HG02852 (cell line): ENCODE measurements around the gene KCNIP4.

Experiments
- ATAC-seq: cut with Tn5 transposase; IDR thresholded peaks from one replicate; pipeline ENCODE4 v1.9.1; 2021; ENCODE audit warnings: mild to moderate bottlenecking, moderate library complexity; ENCODE audit not compliant: unreplicated experiment

KCNIP4 gene

DNA sequence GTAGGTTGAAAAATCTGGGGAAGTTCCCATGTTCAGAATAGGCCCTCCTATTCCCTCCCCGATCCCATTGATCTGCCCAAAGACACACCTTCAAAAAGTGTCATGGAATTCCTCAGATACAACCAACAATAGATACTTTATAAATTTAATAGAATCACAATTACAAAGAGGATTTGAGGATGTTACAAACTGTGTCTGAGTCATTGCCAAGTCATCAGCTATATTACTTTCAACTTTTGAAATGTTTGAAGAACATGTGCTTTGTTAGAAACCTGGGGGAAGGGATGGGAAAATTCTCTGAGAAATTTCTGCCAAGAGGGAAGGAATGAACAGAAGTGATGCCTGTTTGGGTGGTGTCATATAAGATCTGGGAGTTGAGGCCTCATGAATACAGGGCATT is 46.7 kb downstream of the KCNIP4 start:
- ATAC-seq = no peak

DNA sequence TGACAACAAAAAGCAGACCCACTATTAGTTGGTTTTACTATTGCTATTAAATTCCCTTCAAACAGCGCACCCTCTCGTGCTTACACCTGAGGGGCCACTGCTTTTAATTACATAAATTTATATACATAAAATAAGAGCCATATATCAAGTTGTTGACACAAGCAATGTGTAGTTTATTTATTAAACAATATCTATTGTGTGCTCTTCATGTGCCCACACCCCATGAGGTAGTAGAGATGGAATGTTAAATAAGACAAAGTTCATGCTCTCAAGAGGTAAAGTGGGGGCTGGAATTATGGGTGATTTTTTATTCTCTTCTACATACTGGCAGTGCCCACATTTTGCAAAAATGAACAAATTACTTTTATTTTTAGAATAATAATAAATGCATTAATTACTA is 47.3 kb downstream of the KCNIP4 start:
- no peak for ATAC-seq

DNA sequence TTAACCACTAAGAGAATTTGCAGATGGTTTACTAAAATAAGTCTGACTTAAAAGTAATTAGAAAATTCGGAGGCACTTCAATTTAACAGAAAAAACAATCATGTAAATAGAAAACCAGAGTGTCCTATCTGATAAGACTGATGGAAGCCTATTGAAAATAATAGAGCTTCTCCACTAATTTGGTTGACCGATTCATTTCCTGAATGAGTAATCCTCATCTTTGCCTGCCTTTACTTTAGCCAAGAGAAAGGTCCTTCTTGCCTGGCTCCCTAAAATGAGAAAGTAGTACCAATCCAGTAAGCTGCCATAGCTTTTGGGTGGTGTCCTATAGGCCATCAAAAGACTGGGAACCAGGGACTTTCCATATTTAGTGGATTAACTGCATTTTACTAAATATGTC is 48.4 kb downstream of the KCNIP4 start:
- ATAC-seq = no peak

DNA sequence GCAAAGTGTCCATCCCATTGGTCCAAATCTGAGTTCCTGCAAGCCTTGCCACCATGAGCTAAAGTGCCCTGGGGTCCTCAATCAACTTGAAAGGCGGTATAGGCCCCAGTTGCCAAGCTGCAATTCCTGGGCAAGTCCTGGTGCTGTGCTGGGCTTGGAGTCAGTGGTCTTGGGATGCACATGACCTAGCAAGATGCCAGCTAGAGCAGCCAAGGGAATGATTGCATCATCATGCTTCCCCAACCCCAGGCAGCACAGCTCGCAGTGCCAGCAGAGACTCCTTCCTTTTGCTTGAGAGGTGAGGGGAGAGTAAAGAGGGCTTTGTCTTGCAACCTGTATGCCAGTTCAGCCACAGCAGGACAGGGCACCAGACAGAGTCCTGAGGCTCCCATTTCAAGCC is 50.5 kb downstream of the KCNIP4 start:
- no peak for ATAC-seq

DNA sequence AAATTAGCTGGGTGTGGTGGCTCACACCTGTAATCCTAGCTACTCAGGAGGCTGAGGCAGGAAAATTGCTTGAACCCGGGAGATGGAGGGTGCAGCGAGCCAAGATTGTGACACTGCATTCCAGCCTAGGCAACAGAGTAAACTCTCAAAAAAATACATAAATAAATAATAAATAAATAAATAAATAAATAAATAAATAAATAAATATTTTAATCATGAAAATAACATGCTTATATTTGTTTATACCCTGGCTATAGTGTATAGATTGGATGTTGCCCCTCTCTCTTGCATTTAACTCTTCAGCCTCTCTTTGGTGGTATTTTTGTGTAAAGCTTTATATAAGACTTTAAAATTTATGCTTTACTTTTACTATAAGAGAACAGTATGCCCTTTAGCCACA is 51.8 kb downstream of the KCNIP4 start:
- no peak for ATAC-seq

DNA sequence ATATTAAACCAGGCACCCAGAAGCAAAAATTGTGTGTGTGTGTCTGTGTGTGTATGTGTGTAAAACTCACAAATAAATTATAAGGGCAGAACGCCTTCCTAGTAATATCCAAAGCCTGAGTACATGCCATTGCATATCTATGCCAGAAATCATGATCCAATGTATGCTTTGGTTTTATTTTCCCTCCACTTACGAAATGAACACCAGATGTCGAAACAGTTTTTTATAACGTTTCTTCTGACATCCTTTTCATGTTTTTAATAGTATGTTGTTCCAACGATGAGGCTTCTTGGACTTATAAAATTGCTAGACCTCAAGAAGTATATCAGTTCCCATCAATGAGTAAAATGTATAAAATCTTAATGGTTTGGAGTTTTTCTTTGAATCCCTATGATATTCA is 55.4 kb downstream of the KCNIP4 start:
- no peak for ATAC-seq

DNA sequence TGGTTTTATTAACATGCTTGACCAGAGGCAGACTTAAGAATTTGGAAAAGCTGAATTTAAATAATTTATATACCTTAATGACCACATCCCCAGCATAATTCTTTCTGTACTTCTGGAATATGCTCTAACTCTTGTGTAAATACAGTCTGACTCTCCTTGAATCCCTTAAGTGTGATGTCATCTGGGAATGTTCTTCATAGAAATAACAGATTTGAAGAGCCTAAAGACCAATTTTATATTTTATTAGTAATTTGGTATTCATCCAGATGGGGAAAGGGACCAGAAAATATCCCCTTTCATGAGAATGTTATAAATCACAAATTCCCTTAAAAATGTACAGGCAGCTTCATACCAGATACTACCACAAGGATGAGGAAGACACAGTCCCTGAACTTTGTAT is 58.3 kb downstream of the KCNIP4 start:
- ATAC-seq = no peak

DNA sequence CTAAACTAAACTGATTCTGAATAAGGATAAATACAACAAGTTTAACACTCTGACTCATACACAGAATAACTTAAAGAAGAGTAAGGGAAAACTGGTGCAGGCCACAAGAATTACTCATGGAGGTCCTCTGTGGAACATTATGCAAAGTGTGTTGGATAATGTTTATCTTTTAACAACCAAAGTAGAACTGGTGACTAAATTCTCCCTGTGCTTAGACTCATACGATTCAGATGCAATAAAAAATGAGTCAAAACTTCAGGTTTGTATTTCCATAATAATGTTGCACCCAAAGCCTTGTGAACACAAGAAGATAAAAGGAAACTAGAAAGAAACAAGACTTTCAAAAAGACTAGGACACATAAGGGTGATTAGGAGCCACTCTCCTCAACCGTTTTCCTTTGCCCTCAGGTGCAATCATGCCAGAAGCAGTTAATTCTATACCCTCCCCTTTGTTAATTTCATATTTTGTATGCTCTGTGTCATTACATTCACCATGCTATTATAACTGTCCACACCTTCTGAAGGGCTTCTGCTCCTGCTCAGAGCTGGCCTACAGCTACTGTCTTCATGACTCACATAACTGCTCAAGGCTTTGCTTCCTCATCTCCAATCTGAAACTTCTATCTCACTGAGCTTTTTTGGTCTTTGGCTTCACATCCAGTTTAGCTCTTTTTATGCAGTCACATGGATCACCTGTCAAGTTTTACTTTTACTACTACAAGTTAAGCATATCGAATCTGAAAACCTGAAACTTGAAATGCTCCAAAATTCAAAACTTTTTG is 60.2 kb downstream of the KCNIP4 start:
- ATAC-seq = no peak

DNA sequence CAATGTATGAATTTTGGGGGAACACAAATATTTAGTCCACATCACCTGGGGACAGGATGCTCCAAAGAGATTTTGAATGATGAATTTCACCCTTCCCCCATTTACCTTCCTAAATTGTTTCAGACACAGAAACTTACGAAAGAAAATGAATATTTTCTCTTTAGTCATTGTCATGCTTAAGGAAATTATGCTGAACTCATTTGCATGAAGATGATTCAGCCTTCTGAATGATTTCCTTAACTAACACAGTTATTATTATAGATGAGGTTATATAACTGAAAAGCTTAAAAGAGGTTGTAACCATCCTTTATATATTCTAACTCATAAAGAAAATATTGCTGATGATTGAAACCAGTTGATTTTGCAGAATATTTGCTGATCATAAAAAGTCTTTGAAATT is 61.1 kb downstream of the KCNIP4 start:
- ATAC-seq = no peak

DNA sequence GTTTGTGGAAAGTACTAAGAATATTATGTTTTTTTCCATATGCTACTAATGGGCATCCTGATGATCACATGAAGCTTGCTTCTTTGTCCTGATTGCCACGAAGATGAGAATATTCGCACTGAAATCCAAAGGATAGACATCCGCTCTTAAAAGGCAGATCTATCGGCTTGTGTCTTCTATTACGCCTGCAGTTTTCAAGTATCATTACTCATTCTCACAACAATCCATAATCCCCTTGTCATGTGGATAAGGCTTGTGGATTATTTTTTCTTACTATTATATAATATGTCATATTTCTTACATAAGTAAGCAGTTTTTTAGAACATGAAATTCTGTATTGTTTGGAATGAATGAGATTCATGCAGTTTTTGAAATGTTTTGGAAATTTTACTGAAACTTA is 62.8 kb downstream of the KCNIP4 start:
- no peak for ATAC-seq

DNA sequence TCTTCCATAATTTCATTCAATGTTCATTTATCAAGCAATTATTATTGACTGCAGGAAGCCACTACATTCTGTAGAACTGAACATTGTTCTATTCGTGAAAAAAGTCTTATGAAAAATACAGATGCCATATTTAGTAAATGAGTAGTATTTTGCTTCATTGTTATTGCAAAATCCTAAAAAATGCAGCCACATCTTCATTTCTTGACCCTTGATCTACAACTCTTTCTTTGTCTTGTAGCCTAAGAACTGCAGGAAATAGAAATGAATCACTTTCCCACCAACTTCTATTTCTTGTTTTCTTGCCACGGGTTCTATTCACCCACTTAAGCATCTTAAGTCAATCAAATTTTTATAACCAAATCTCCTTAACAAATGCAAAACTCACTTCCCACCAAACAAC is 63.3 kb downstream of the KCNIP4 start:
- ATAC-seq = no peak

DNA sequence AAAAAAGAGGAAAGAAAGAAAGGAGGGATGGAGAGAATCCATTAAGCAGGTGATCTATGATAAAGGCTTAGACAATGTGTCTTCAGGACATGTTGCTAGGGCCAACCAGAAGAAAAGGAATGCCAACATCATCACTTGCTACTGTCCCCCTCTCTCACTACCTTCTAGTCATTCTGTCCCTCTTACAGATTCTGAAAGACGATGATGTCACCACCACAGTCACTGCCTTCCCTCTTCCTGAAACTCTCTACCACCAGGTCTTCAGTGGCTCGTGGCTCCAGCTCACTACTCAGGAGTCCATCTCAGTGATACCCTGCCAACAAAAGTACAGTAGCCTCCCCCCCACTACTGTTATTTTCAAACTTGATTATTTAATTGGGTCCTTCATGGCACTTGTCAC is 64.0 kb downstream of the KCNIP4 start:
- no peak for ATAC-seq

DNA sequence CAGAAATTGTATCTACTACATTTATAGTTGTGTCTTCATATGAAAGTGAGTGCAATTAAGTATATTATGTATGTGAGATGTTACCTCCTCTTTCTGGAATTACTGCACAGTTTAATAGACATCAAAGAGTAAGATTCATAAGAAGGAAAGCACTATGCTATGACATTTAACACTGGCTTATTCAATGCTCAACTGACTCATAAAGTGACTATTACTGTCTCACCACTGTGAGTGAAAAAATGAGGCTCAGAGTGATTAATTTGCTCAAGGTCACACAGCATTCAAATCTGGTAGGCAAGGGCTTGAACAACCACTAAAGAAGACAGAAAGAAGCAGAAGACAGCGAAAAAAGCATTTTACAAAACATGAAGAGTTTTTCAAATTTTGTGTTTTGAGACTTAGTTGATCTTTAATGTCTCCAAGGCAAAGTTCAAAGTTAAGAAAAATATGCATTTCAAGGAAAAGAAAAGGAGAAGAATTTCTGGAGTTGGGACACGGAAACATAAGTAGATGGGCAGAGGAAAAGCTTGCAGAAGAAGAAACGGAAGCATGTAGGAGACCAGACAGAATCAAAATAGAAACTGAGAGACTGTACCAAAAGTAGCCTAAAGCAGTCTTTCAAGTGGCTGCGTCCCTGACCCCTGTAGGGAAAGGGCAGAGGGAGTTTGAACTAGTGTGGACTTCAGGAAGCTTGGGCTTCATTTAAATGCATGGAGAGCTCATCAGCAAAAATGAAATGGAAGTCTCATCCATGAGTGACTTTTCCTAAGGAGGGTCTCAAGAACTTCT is 66.3 kb downstream of the KCNIP4 start:
- ATAC-seq = no peak

DNA sequence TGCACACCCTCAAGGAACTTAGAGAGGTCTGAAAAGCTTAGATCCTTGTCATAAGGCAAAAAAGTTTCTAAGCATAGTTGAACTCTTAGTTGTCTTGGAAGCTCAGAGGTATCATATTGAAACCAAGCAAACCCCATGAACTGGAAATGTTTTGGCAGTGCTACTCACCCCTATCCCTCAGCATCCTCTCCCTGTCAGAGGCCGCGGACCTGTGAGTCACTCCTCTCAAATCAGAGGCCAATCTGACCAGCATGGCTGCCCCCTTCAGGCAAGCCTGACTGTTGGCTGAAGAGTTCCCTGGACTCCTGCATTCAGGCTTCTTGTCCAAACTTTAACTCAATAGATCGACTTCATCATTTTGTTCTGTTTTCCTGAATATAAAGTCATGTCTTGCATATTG is 69.4 kb downstream of the KCNIP4 start:
- no peak for ATAC-seq

DNA sequence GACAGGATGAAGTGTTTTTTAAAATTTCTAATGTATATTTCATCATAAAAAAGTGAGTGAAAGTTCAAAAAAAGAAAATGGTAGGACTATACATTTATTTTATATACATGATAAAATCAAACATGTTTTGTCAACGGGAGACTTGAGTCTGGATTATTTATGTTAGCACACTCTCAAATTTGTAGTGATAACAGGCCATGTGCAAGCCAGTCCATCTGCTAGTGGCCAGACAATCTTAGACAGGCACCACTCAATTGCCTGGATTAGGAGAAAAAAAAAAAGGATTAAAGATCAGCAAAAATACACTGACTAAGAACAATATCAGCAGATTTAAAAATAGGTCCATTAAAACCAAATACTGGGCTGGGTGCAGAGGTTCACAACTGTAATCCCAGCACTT is 71.9 kb downstream of the KCNIP4 start:
- no peak for ATAC-seq

DNA sequence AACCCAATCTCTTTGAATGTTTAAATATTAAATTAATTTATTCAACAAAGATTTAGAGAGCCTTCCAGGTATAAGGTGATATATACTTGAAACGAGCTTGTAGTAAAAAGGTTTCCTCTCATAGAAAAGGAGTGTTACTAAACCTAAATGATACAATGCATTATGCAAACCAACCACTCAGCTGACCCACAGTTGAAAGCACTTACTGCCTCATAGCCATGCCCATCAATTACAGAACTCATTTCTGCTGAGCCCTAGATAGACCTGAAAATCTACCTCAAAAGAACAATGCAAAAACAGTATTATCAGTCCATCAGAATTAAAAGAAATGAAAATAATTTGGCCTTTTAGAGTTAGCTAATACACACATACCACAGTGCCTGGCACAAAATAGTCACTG is 75.4 kb downstream of the KCNIP4 start:
- no peak for ATAC-seq

DNA sequence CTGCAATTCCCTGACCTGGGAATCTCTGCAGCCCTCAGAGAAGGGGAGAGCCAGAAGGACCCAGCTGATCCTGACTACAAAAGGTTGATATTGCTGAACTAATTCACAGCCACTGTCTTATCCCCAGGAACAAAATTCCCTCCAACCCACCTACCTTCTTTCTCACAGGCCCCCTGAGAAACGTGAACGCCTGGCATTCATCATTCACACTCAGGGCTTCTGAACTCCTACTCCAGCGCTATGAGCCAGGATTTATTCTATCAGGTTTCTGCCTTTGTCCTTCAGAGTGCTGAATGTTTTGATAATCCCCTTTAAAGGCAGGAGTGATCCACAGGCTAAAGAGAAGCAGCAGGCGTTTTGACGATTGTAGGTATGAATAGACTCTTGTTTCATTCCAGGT is 76.5 kb downstream of the KCNIP4 start:
- ATAC-seq = no peak

DNA sequence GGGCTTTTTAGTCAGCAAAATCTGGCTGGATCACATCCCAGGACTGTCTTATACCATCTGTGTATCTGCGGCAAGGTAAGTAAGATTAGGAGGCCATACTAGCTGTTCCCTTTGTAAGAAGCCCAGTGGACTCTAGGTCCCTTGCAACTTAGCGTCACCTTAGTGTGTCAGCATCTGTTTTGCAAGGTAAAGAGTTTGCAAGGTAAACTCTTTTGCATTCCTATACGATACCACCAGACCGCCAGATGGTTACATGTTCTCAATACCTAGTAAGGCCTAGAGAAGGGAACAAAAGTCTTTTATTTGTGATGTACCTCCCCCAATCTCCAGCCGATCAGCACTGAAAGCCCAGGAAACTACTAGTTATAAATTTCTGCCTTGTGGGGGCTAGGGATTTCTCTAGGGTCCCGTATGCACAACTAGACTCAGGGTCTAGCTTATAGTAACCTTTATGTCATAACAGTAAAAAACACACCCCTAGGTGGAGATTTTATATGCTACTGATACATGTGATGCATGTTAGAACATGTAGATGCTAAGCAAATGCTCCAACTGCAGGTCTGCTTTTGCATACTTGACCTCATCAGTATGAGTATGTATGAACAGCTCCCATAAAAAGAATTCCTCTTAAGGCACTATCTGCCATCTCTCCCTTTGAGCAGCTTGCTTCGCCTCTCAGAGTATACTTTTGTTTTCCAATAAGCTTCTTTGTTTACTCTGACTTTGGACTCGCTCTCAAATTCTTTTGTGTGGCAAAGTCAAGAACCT is 78.4 kb downstream of the KCNIP4 start:
- no peak for ATAC-seq

DNA sequence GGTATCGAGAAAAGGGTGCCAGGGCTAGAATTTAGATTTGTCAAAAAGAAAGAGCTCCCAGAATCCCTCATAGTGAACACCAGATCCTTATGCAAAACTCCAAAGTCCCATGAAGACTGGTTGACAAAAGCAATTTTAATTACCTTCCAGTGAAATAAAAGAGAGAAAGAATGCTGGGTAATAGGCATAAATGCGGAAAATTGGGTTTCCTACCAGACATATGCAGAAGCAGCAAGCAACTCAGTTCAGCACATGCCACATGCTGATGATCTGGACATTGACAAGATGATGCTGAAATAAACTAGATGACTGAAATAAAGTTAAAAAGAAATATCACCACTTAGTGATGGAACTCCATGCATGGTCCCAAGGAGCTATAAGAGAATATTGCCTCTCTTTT is 83.9 kb downstream of the KCNIP4 start:
- no peak for ATAC-seq

DNA sequence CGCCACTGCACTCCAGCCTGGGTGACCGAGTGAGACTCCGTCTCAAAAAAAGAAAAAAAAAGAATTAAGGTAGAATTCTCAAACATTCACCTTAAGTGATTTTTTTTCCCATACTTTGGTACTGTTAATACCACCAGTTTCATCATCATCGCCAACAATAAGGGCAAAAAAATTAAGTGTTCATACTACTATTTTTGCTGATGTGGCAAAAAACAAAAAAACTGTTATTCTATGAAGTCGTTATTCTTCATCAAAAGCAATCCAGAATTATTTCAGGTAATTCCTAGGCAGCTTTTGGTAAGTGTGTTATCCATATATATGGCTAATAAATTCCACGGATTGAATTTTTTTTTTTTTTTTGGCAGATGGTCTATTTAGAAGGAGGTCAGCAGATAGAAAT is 85.7 kb downstream of the KCNIP4 start:
- ATAC-seq = no peak

DNA sequence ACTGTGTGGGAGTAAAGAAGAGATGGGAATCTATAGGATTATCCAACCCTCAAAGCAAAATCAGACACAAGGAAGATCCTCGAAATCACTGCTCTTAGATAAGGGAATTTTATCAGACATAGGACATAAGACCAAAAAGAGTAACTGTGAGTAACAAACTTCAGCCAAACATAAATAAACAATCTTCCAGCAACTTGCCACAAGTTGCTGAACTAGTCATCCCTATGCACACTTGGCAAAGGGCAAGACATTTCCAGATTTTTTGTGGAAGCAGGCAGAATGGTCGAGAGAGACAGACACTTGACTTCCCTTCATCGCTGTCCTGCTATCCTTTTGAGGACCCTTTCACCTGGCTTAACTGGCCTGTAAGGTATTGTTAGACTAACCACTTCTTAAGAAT is 89.6 kb downstream of the KCNIP4 start:
- ATAC-seq = no peak

DNA sequence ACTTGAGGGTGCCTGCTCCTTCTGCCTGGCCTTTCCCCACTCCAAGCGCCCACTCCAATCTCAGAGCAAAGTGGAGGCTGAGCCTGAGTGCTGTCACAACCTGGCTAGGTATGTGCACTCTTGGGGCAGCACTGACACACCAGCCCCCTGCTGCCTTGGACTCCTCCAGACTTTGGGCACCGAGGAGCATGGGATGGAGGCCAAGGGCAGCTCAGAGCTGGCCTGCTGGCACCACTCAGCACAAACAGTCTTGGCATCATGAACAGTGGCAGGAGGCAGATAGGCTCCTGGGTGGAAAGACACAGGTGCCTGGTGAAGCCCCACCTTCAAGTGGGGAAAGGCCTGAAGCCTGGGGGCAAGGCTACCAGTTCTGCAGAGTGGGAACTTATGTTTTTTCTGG is 91.8 kb downstream of the KCNIP4 start:
- ATAC-seq = no peak
